ENCODE data around the gene KCNIP4. TPM values are rescaled to one million over a fixed set of nuclear protein-coding genes. Genes with fewer than 3 reads are reported as not detected.

The KCNIP4 gene
- total RNA-seq, 1 donor from 2014 or later, result not detected

DNA sequence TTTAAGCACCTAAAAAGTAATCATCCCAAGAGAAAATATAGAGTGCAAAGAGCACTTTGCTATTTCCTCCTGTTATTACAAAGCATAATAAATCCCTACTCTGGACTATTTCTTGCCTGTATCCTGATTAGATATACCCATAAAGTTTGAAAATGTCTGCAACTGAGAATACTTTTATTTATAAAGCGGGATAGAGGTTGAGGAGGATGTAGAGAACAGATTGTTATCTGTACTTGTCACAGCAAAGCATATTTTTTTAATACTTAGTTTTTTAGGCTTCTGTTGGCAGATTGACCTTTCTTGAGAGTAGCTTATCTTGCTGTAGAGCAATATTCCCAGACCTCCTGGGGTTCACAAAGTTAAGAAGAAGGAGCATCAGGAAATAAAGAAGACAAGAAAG, 396.1 kb downstream of the KCNIP4 start:
- no peak overlapping the region for H3K4me3 ChIP-seq
- no peaks in the 10 kb centered on the region for H3K9me3 ChIP-seq
- intact Hi-C loops (cut with DNase I), result no loop called here
- ATAC-seq, result no peak
- H3K27ac ChIP-seq, result no peak overlapping the region
- no peaks in the 10 kb centered on the region for H3K36me3 ChIP-seq
- H3K27me3 ChIP-seq (ENCODE audit: low read depth), result no peaks in the 10 kb centered on the region
- H3K4me1 ChIP-seq, result no peaks in the 10 kb centered on the region
- TF ChIP-seq, protein P1, sequence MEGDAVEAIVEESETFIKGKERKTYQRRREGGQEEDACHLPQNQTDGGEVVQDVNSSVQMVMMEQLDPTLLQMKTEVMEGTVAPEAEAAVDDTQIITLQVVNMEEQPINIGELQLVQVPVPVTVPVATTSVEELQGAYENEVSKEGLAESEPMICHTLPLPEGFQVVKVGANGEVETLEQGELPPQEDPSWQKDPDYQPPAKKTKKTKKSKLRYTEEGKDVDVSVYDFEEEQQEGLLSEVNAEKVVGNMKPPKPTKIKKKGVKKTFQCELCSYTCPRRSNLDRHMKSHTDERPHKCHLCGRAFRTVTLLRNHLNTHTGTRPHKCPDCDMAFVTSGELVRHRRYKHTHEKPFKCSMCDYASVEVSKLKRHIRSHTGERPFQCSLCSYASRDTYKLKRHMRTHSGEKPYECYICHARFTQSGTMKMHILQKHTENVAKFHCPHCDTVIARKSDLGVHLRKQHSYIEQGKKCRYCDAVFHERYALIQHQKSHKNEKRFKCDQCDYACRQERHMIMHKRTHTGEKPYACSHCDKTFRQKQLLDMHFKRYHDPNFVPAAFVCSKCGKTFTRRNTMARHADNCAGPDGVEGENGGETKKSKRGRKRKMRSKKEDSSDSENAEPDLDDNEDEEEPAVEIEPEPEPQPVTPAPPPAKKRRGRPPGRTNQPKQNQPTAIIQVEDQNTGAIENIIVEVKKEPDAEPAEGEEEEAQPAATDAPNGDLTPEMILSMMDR (IDR thresholded peaks at IDR 0.05), result no peak
- DNase-seq, result no peak

DNA sequence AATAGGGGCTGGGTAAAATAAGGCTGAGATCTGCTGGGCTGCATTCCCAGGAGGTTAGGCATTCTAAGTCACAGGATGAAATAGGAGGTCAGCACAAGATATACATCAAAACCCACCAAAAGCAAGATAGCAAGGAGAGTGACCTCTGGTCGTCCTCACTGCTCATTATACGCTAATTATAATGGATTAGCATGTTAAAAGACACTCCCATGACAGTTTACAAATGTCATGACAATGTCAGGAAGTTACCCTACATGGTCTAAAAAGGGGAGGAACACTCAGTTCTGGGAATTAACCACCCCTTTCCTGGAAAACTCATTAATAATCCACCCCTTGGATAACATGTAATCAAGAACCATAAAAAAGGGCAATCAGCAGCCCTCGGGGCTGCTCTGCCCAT, 403.6 kb downstream of the KCNIP4 start:
- H3K36me3 ChIP-seq, result no peaks in the 10 kb centered on the region
- DNase-seq, result no peak
- no peaks in the 10 kb centered on the region for H3K4me1 ChIP-seq
- H3K9me3 ChIP-seq, result no peaks in the 10 kb centered on the region
- TF ChIP-seq, protein P1 (IDR thresholded peaks at IDR 0.05), result no peak
- no peaks in the 10 kb centered on the region for H3K27me3 ChIP-seq (ENCODE audit: low read depth)
- intact Hi-C loops (cut with DNase I), result no loop called here
- no peak for ATAC-seq
- H3K4me3 ChIP-seq, result no peak overlapping the region
- H3K27ac ChIP-seq, result no peak overlapping the region

DNA sequence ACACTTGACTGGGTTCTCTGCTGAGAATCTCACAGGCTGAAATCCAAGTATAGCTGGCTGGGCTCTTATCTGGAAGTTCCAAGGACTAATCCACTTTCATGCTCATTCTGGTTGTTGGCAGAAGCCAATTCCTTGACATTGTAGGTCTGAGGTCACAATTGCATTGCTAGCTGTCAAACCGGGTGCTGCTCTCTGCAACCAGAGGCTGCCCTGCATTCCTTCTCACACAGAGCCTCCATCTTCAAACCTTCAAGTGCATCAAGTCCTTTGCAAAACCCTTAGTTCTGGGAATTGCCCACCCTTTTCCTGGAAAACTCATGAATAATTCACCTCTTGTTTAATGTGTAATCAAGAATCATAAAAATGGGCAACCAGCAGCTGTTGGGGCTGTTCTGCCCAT, 404.2 kb downstream of the KCNIP4 start:
- H3K4me3 ChIP-seq, result no peak overlapping the region
- H3K36me3 ChIP-seq, result no peaks in the 10 kb centered on the region
- TF ChIP-seq, protein P1 (IDR thresholded peaks at IDR 0.05), result no peak
- no peaks in the 10 kb centered on the region for H3K27me3 ChIP-seq (ENCODE audit: low read depth)
- DNase-seq, result no peak
- H3K27ac ChIP-seq, result no peak overlapping the region
- no peaks in the 10 kb centered on the region for H3K4me1 ChIP-seq
- ATAC-seq, result no peak
- H3K9me3 ChIP-seq, result no peaks in the 10 kb centered on the region
- intact Hi-C loops (cut with DNase I), result no loop called here

DNA sequence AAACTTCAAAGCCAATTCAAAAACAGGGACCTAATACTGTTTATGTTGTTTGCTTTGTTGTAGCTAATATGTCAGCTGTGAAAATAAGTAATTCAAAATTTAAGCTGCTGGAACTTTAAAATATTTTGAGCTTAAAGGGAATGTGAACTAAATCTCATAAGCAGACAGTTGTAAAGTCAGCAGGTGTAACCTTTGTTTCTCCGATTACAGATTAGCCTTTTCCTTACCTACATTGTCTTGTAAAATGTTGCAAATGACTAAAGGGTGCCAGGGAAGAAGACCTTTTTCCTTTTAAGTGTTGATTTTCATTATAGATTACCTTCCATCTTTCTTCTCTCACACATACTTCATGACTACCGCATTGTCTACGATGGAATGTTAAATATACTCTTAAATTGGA, 405.1 kb downstream of the KCNIP4 start:
- Histone ChIP-seq H3K9me3 (no peaks in the 10 kb centered on the region), H3K27ac (no peak overlapping the region), H3K36me3 (no peaks in the 10 kb centered on the region), H3K4me3 (no peak overlapping the region), H3K27me3 (ENCODE audit: low read depth) (no peaks in the 10 kb centered on the region), H3K4me1 (no peaks in the 10 kb centered on the region)
- TF ChIP-seq, protein P1 (IDR thresholded peaks at IDR 0.05), result no peak
- no peak for ATAC-seq
- DNase-seq, result no peak
- intact Hi-C loops (cut with DNase I), result no loop called here

DNA sequence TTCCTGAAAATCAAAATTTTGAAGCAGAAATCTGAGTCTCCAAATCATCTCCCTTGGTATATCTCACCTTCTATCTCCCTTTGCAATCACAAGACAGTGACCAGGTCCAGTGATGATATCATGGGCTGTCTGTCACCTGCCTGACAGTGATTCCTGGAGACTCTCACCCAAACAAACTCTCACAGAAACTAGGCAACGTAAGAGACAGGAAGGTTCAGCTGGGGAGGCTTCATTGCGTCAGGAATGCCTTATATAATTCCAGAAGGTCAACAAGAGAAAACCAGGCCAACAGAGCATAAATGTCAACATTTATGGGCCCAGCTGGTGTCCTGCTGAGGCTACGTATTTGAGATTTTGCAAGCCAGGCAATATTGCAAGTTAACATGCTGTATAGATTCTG, 412.7 kb downstream of the KCNIP4 start:
- Histone ChIP-seq H3K27ac (no peak overlapping the region), H3K9me3 (no peaks in the 10 kb centered on the region), H3K4me3 (no peak overlapping the region), H3K36me3 (no peaks in the 10 kb centered on the region), H3K4me1 (no peaks in the 10 kb centered on the region), H3K27me3 (ENCODE audit: low read depth) (no peaks in the 10 kb centered on the region)
- intact Hi-C loops (cut with DNase I), result no loop called here
- DNase-seq (no peak), ATAC-seq (no peak)
- TF ChIP-seq, protein P1 (IDR thresholded peaks at IDR 0.05), result no peak

DNA sequence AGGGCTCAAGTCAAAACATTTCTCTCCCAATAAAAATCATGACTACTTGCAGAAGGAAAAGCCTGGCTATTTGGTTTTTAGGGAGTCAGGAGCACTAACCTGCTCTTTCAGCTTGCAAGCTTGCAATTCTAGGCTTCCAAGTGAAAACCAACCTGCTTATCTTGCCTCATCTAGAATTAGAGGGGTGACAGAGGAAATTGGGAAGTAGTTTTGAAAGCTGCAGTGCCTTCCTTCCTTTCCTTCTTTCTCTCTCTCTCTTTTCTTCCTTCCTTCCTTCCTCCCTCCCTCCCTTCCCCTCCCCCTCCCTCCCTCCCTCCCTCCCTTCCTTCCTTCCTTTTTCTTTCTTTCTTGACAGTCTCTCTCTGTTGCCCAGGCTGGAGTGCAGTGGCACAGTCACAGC, 417.5 kb downstream of the KCNIP4 start:
- H3K27me3 ChIP-seq (ENCODE audit: low read depth), result no peaks in the 10 kb centered on the region
- H3K9me3 ChIP-seq, result no peaks in the 10 kb centered on the region
- no peak overlapping the region for H3K27ac ChIP-seq
- H3K36me3 ChIP-seq, result no peaks in the 10 kb centered on the region
- no peaks in the 10 kb centered on the region for H3K4me1 ChIP-seq
- TF ChIP-seq, protein P1 (IDR thresholded peaks at IDR 0.05), result no peak
- H3K4me3 ChIP-seq, result no peak overlapping the region
- ATAC-seq (no peak), DNase-seq (no peak)
- intact Hi-C loops (cut with DNase I), result no loop called here

All from lower lobe of right lung (tissue), 2 donors.